ENCODE measurements around the gene UBALD1.
"Not testable (repeated sequence)": the region's sequence is repeated elsewhere in the genome, so short reads cannot be mapped to it uniquely, and the experiment has no call there.

The UBALD1 gene

GRCh38 chr16:4573926-4574325 is 40.8 kb downstream of the UBALD1 start:
- H3K27me3 ChIP-seq (ENCODE audit: control insufficient read depth, insufficient read depth, low read length); H3K36me3 ChIP-seq (ENCODE audit: control insufficient read depth, insufficient read depth, low read length); H3K4me1 ChIP-seq (ENCODE audit: control insufficient read depth, insufficient read depth, low read length); H3K27ac ChIP-seq (ENCODE audit: low read depth, low read length); H3K4me3 ChIP-seq (ENCODE audit: low read length); H3K9ac ChIP-seq (ENCODE audit: low read length): not testable (repeated sequence)

- H3K27me3 ChIP-seq (ENCODE audit: control insufficient read depth, insufficient read depth, low read length): peaks cover 3% of the 10 kb centered on the region
- no peak overlapping the region for H3K9ac ChIP-seq (ENCODE audit: low read length)
- H3K4me3 ChIP-seq (ENCODE audit: low read length): no peak overlapping the region
- no peaks in the 10 kb centered on the region for H3K36me3 ChIP-seq (ENCODE audit: control insufficient read depth, insufficient read depth, low read length)
- H3K4me1 ChIP-seq (ENCODE audit: control insufficient read depth, insufficient read depth, low read length): no peaks in the 10 kb centered on the region
- H3K27ac ChIP-seq (ENCODE audit: low read depth, low read length): no peak overlapping the region
Observed at GRCh38 chr16:4572715-4573114, 42.0 kb downstream of the UBALD1 start.

- Histone ChIP-seq H3K36me3 (ENCODE audit: control insufficient read depth, insufficient read depth, low read length) (no peaks in the 10 kb centered on the region), H3K27ac (ENCODE audit: low read depth, low read length) (no peak overlapping the region), H3K27me3 (ENCODE audit: control insufficient read depth, insufficient read depth, low read length) (peaks cover 3% of the 10 kb centered on the region), H3K4me3 (ENCODE audit: low read length) (no peak overlapping the region), H3K4me1 (ENCODE audit: control insufficient read depth, insufficient read depth, low read length) (no peaks in the 10 kb centered on the region), H3K9ac (ENCODE audit: low read length) (no peak overlapping the region)
Observed at GRCh38 chr16:4570688-4571321, 43.9 kb downstream of the UBALD1 start.

GRCh38 chr16:4570086-4570485 is 44.6 kb downstream of the UBALD1 start:
- Histone ChIP-seq H3K36me3 (ENCODE audit: control insufficient read depth, insufficient read depth, low read length) (no peaks in the 10 kb centered on the region), H3K4me3 (ENCODE audit: low read length) (no peak overlapping the region), H3K9ac (ENCODE audit: low read length) (no peak overlapping the region), H3K4me1 (ENCODE audit: control insufficient read depth, insufficient read depth, low read length) (no peaks in the 10 kb centered on the region), H3K27ac (ENCODE audit: low read depth, low read length) (no peak overlapping the region), H3K27me3 (ENCODE audit: control insufficient read depth, insufficient read depth, low read length) (peaks cover 3% of the 10 kb centered on the region)

- Histone ChIP-seq H3K4me3 (ENCODE audit: low read length) (no peak overlapping the region), H3K27me3 (ENCODE audit: control insufficient read depth, insufficient read depth, low read length) (no peaks in the 10 kb centered on the region), H3K36me3 (ENCODE audit: control insufficient read depth, insufficient read depth, low read length) (no peaks in the 10 kb centered on the region), H3K27ac (ENCODE audit: low read depth, low read length) (no peak overlapping the region), H3K9ac (ENCODE audit: low read length) (no peak overlapping the region), H3K4me1 (ENCODE audit: control insufficient read depth, insufficient read depth, low read length) (no peaks in the 10 kb centered on the region)
Observed at GRCh38 chr16:4566144-4566543, 48.5 kb downstream of the UBALD1 start.

GRCh38 chr16:4564661-4565267 is 49.9 kb downstream of the UBALD1 start:
- no peaks in the 10 kb centered on the region for H3K4me1 ChIP-seq (ENCODE audit: control insufficient read depth, insufficient read depth, low read length)

GRCh38 chr16:4561596-4561995 is 53.1 kb downstream of the UBALD1 start:
- H3K4me3 ChIP-seq (ENCODE audit: low read length): no peak overlapping the region
- H3K27me3 ChIP-seq (ENCODE audit: control insufficient read depth, insufficient read depth, low read length): no peaks in the 10 kb centered on the region
- H3K9ac ChIP-seq (ENCODE audit: low read length): no peak overlapping the region
- H3K36me3 ChIP-seq (ENCODE audit: control insufficient read depth, insufficient read depth, low read length): no peaks in the 10 kb centered on the region
- H3K27ac ChIP-seq (ENCODE audit: low read depth, low read length): no peak overlapping the region
- no peaks in the 10 kb centered on the region for H3K4me1 ChIP-seq (ENCODE audit: control insufficient read depth, insufficient read depth, low read length)

More at GRCh38 chr16:4564661-4565267, 49.9 kb downstream of the UBALD1 start:
- H3K36me3 ChIP-seq (ENCODE audit: control insufficient read depth, insufficient read depth, low read length): no peaks in the 10 kb centered on the region
- H3K27ac ChIP-seq (ENCODE audit: low read depth, low read length): no peak overlapping the region
- H3K27me3 ChIP-seq (ENCODE audit: control insufficient read depth, insufficient read depth, low read length): no peaks in the 10 kb centered on the region
- no peak overlapping the region for H3K4me3 ChIP-seq (ENCODE audit: low read length)
- no peak overlapping the region for H3K9ac ChIP-seq (ENCODE audit: low read length)

Measured in rectal smooth muscle tissue (tissue), 1 donor.